Adipose tissue (tissue), 3 donors: ENCODE measurements around the gene SMAD5. TPM values are rescaled to one million over a fixed set of nuclear protein-coding genes. Genes with fewer than 3 reads are reported as not detected.

Experiments
- H3K27ac ChIP-seq: one replicate; pipeline ENCODE4 v1.5.1; 2013; ENCODE audit warnings: low read depth, low read length
- WGBS, 3 donors: extraction: QIAGEN DNeasy Blood & Tissue Kit; methylation state at CpG; one replicate each; pipeline ENCODE4 v1.1.7; 2013; 5-methylcytosine and 5-hydroxymethylcytosine counted together
- polyA plus RNA-seq, 3 donors: library from polyadenylated mRNA; stranded (reverse); fragments of 200-250 nt; gene quantifications; one replicate each; pipeline ENCODE4 v1.2.3, GENCODE V29; 2013
- donor health status: healthy with polysubstance abuse.
- donor health status: Bipolar disorder and iron deficiency.
- donor health status: healthy.

The SMAD5 gene
- polyA plus RNA-seq, 3 donors = 4.9 to 18.6 (median 9.9) TPM

- no peak overlapping the region for H3K27ac ChIP-seq
- 58 to 84% (median 82%) methylated on average over 3 of the region's 3 CpGs for WGBS, 3 donors
These were observed 11.1 kb downstream of the SMAD5 start for GRCh38 chr5:136143763-136144162.

- WGBS, 3 donors = 54 to 67% (median 58%) methylated on average over 2 of the region's 2 CpGs
- H3K27ac ChIP-seq = no peak overlapping the region
These were observed 12.4 kb downstream of the SMAD5 start for GRCh38 chr5:136145030-136145429.

GRCh38 chr5:136146201-136146600, 13.6 kb downstream of the SMAD5 start:
- H3K27ac ChIP-seq = no peak overlapping the region
- 71 to 82% (median 71%) methylated on average over 3 of the region's 3 CpGs for whole genome bisulfite sequencing, 3 donors

GRCh38 chr5:136147632-136148031, 15.0 kb downstream of the SMAD5 start:
- H3K27ac ChIP-seq = no peak overlapping the region

GRCh38 chr5:136149891-136150290, 17.2 kb downstream of the SMAD5 start:
- no peak overlapping the region for H3K27ac ChIP-seq
- 41 to 47% (median 41%) methylated on average over 1 of the region's 1 CpG for WGBS, 3 donors

- 93 to 96% (median 95%) methylated on average over 11 of the region's 11 CpGs for WGBS, 3 donors
- no peak overlapping the region for H3K27ac ChIP-seq
These were observed 21.1 kb downstream of the SMAD5 start for GRCh38 chr5:136153581-136154236.

GRCh38 chr5:136155078-136155477, 22.4 kb downstream of the SMAD5 start:
- H3K27ac ChIP-seq = no peak overlapping the region
- WGBS, 3 donors = 94 to 95% (median 95%) methylated on average over 2 of the region's 2 CpGs

GRCh38 chr5:136155761-136156160, 23.1 kb downstream of the SMAD5 start:
- WGBS, 3 donors = 97 to 100% (median 100%) methylated on average over 1 of the region's 1 CpG
- no peak overlapping the region for H3K27ac ChIP-seq

GRCh38 chr5:136157514-136157913, 24.9 kb downstream of the SMAD5 start:
- H3K27ac ChIP-seq = no peak overlapping the region
- 97 to 99% (median 97%) methylated on average over 5 of the region's 5 CpGs for WGBS, 3 donors

- no peak overlapping the region for H3K27ac ChIP-seq
- 71 to 73% (median 72%) methylated on average over 3 of the region's 3 CpGs for WGBS, 3 donors
These were observed 26.8 kb downstream of the SMAD5 start for GRCh38 chr5:136159457-136159856.

- H3K27ac ChIP-seq = no peak overlapping the region
- WGBS, 3 donors = 68 to 74% (median 72%) methylated on average over 4 of the region's 4 CpGs
These were observed 29.4 kb downstream of the SMAD5 start for GRCh38 chr5:136162008-136162407.

- H3K27ac ChIP-seq = no peak overlapping the region
- WGBS, 3 donors = 95 to 100% (median 97%) methylated on average over 1 of the region's 1 CpG
These were observed 31.6 kb downstream of the SMAD5 start for GRCh38 chr5:136164226-136164625.

GRCh38 chr5:136166909-136167308, 34.3 kb downstream of the SMAD5 start:
- no peak overlapping the region for H3K27ac ChIP-seq
- 51 to 80% (median 60%) methylated on average over 4 of the region's 4 CpGs for WGBS, 3 donors

GRCh38 chr5:136169218-136169617, 36.6 kb downstream of the SMAD5 start:
- WGBS, 3 donors = 95 to 100% (median 96%) methylated on average over 3 of the region's 3 CpGs
- no peak overlapping the region for H3K27ac ChIP-seq

GRCh38 chr5:136174021-136174659, 41.5 kb downstream of the SMAD5 start:
- 93 to 96% (median 95%) methylated on average over 2 of the region's 2 CpGs for WGBS, 3 donors
- no peak overlapping the region for H3K27ac ChIP-seq

- WGBS, 3 donors = 82 to 84% (median 83%) methylated on average over 1 of the region's 1 CpG
- no peak overlapping the region for H3K27ac ChIP-seq
These were observed 50.0 kb downstream of the SMAD5 start for GRCh38 chr5:136182618-136183017.

GRCh38 chr5:136185974-136186665, 53.5 kb downstream of the SMAD5 start:
- H3K27ac ChIP-seq = no peak overlapping the region
- 90 to 93% (median 93%) methylated on average over 5 of the region's 5 CpGs for WGBS, 3 donors

GRCh38 chr5:136186796-136187195, 54.2 kb downstream of the SMAD5 start:
- no peak overlapping the region for H3K27ac ChIP-seq
- 36 to 74% (median 54%) methylated on average over 2 of the region's 2 CpGs for whole genome bisulfite sequencing, 3 donors

- no peak overlapping the region for H3K27ac ChIP-seq
- 85 to 95% (median 90%) methylated on average over 7 of the region's 7 CpGs for WGBS, 3 donors
These were observed 56.2 kb downstream of the SMAD5 start for GRCh38 chr5:136188859-136189258.
